ENCODE measurements around the gene SLC7A1. TPM values are rescaled to one million over a fixed set of nuclear protein-coding genes. Genes with fewer than 3 reads are reported as not detected.

Gene SLC7A1
- total RNA-seq, 2 experiments from 2014 or later: 39.5 to 141 TPM

GRCh38 chr13:29473166-29473565 lies 122.3 kb downstream of the SLC7A1 start:
- intact Hi-C loops (cut with micrococcal nuclease; ENCODE audit: unreplicated experiment): loop anchor here (2.0 to 10.0 kb wide), 2 partner anchors 22 to 668 kb away; no protein-coding TSS in a partner anchor
- no TSS peak for BruUV-seq (replicated peaks)
- TF ChIP-seq CTCF (conservative IDR thresholded peaks at IDR 0.05; ENCODE audit: low read length) (no peak), EZH2phosphoT487 (IDR thresholded peaks at IDR 0.05; ENCODE audit: borderline replicate concordance, low read depth, low read length) (no peak)
- H2AFZ ChIP-seq (ENCODE audit: low read length): no peak overlapping the region
- CTCF ChIA-PET (ENCODE audit: unreplicated experiment): interaction anchor here (1.3 kb wide), 1 partner anchor 18 kb away, joined by 3 read pairs; no protein-coding TSS in a partner anchor
- no peak overlapping the region for H3K4me3 ChIP-seq (ENCODE audit: low read depth, low read length, poor library complexity, severe bottlenecking)
- H3K79me2 ChIP-seq (ENCODE audit: insufficient read depth, low read depth, low read length): no peaks in the 10 kb centered on the region
- no peaks in the 10 kb centered on the region for H3K9me3 ChIP-seq (ENCODE audit: low read length)
- peaks cover 15% of the 10 kb centered on the region for H3K4me1 ChIP-seq (ENCODE audit: insufficient read depth, low read length, poor library complexity, severe bottlenecking)
- no peak for DNase-seq (ENCODE audit: low spot score)
- H3K27ac ChIP-seq (ENCODE audit: low read depth, low read length, poor library complexity, severe bottlenecking): no peak overlapping the region
- H3K9me2 ChIP-seq (ENCODE audit: insufficient read depth, low read length): no peaks in the 10 kb centered on the region
- no peaks in the 10 kb centered on the region for H3K36me3 ChIP-seq (ENCODE audit: insufficient read depth, low read length)
- H4K20me1 ChIP-seq (ENCODE audit: insufficient read depth, low read length): no peaks in the 10 kb centered on the region
- no peak overlapping the region for H3K4me2 ChIP-seq (ENCODE audit: low read length)
- POLR2A ChIA-PET: interaction anchor here (1.5 to 1.7 kb wide), 3 partner anchors 18 to 41 kb away, joined by 4 to 8 read pairs (median 6); no protein-coding TSS in a partner anchor

DNA sequence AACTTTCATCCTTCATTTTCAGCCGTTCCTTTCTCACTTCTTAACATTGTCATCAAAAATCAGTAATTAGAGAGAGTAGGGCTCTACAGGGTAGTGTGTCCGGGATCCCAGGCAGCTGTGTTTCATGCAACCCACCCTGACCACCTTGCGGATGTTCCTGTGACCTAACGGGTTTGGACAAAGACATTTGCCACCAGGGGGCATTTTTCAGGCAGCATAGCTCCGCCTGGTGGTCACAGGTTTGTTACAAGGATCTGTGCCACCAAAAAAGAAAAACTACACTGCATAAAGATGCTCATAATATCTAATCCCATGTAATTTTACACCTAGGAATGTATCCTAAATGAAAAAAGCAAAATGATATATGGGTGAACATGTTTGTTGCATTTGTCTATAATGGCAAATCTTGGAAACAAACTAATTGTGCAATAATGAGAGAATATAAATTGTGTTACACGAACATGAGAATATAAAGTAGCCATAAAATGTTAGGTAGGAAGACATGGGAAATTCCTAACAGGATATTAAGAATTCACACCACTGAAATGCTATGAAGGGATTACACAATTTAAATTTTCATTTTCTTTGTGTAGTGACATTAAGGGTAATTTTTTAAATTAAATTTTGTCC lies 123.0 kb downstream of the SLC7A1 start:
- Histone ChIP-seq H3K9me3 (ENCODE audit: low read length) (no peaks in the 10 kb centered on the region), H3K4me1 (ENCODE audit: insufficient read depth, low read length, poor library complexity, severe bottlenecking) (peaks cover 19% of the 10 kb centered on the region), H3K9me2 (ENCODE audit: insufficient read depth, low read length) (no peaks in the 10 kb centered on the region), H3K4me3 (ENCODE audit: low read depth, low read length, poor library complexity, severe bottlenecking) (no peak overlapping the region), H2AFZ (ENCODE audit: low read length) (peak overlapping the region; percentile 73; the same call in 1 of the 2 replicates), H3K4me2 (ENCODE audit: low read length) (peak overlapping the region; percentile 57), H4K20me1 (ENCODE audit: insufficient read depth, low read length) (no peaks in the 10 kb centered on the region), H3K27ac (ENCODE audit: low read depth, low read length, poor library complexity, severe bottlenecking) (no peak overlapping the region), H3K79me2 (ENCODE audit: insufficient read depth, low read depth, low read length) (no peaks in the 10 kb centered on the region), H3K36me3 (ENCODE audit: insufficient read depth, low read length) (no peaks in the 10 kb centered on the region)
- intact Hi-C loops (cut with micrococcal nuclease; ENCODE audit: unreplicated experiment): loop anchor here (1.0 to 10.0 kb wide), 3 partner anchors 22 to 668 kb away; no protein-coding TSS in a partner anchor
- TF ChIP-seq CTCF (conservative IDR thresholded peaks at IDR 0.05; ENCODE audit: low read length): peak; percentile 100
- TF ChIP-seq EZH2phosphoT487 (IDR thresholded peaks at IDR 0.05; ENCODE audit: borderline replicate concordance, low read depth, low read length): no peak
- BruUV-seq (replicated peaks): no TSS peak
- POLR2A ChIA-PET: interaction anchor here (1.0 to 1.7 kb wide), 5 partner anchors 18 to 880 kb away, joined by 3 to 8 read pairs (median 5); no protein-coding TSS in a partner anchor
- peak; percentile 88 for DNase-seq (ENCODE audit: low spot score)
- CTCF ChIA-PET (ENCODE audit: unreplicated experiment): interaction anchor here (1.1 kb wide), 1 partner anchor 30 kb away, joined by 3 read pairs; no protein-coding TSS in a partner anchor
